ENCODE data around the gene GSTM2.

- TF ChIP-seq CTCF (conservative IDR thresholded peaks at IDR 0.05) (no peak), EZH2 (IDR thresholded peaks at IDR 0.05; ENCODE audit: low read depth) (no peak)
Observed at GRCh38 chr1:109620401-109620791, 47.5 kb upstream of the GSTM2 start.
